ENCODE data around the gene CMPK1.

DNA sequence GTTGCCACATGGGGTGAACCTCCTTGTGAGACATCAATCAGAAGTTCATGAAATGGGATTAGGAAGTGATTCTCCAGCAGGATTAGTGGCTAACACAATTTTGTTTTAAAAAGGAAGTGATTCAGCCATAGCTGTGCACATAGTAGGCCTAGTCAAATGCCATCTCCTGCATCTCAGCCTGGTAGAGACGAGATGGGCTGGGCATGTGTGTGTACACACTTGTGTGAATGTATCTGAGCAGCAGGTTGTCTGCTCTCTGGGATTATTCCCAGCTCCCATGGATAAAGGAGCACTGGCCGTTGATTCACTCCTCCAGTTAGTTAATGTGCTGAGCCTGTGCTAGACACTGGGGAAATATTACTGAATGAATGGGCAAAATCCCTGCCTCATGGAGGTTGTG, 84.5 kb downstream of the CMPK1 start:
- TF ChIP-seq, protein P1, sequence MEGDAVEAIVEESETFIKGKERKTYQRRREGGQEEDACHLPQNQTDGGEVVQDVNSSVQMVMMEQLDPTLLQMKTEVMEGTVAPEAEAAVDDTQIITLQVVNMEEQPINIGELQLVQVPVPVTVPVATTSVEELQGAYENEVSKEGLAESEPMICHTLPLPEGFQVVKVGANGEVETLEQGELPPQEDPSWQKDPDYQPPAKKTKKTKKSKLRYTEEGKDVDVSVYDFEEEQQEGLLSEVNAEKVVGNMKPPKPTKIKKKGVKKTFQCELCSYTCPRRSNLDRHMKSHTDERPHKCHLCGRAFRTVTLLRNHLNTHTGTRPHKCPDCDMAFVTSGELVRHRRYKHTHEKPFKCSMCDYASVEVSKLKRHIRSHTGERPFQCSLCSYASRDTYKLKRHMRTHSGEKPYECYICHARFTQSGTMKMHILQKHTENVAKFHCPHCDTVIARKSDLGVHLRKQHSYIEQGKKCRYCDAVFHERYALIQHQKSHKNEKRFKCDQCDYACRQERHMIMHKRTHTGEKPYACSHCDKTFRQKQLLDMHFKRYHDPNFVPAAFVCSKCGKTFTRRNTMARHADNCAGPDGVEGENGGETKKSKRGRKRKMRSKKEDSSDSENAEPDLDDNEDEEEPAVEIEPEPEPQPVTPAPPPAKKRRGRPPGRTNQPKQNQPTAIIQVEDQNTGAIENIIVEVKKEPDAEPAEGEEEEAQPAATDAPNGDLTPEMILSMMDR (IDR thresholded peaks at IDR 0.05) = no peak
- TF ChIP-seq POLR2A (IDR thresholded peaks at IDR 0.05) (no peak), EP300 (IDR thresholded peaks at IDR 0.05) (no peak), POLR2AphosphoS5 (IDR thresholded peaks at IDR 0.05) (no peak)

Measured in gastroesophageal sphincter (tissue), 3 donors.